ENCODE results near the gene NKD2. TPM values are rescaled to one million over a fixed set of nuclear protein-coding genes. Genes with fewer than 3 reads are reported as not detected.

Gene NKD2
- total and polyA plus RNA-seq, 9 of the 15 experiments (the other 6 are each of a cell fraction or from before 2014, with no cell fraction given), result 0.09 to 0.64 (median 0.27) TPM; not detected in 5

GRCh38 chr5:963673-964531, 44.7 kb upstream of the NKD2 start (continued):
- TF ChIP-seq E2F4 (CRISPR knock-in tag; IDR thresholded peaks at IDR 0.05; ENCODE audit: low read depth), result no peak
- no peak for TF ChIP-seq ZNF277 (CRISPR knock-in tag; IDR thresholded peaks at IDR 0.05; ENCODE audit: borderline replicate concordance)
- no peak for TF ChIP-seq ZNF398 (CRISPR knock-in tag; IDR thresholded peaks at IDR 0.05)
- TF ChIP-seq ZBTB12 (CRISPR knock-in tag; IDR thresholded peaks at IDR 0.05), result peak; percentile 21; the same call in 1 of the 2 replicates
- no peak; a peak in 1 of 4 replicates for TF ChIP-seq TEAD1 (CRISPR knock-in tag; IDR thresholded peaks at IDR 0.05)
- no peak for TF ChIP-seq BMI1 (IDR thresholded peaks at IDR 0.05; ENCODE audit: low read length)
- TF ChIP-seq ZNF197 (CRISPR knock-in tag; IDR thresholded peaks at IDR 0.05; ENCODE audit: low read depth), result no peak; the same call in 1 of the 2 replicates
- TF ChIP-seq ZNF584 (CRISPR knock-in tag; IDR thresholded peaks at IDR 0.05; ENCODE audit: low read depth), result peak; percentile 67
- TF ChIP-seq E2F1 (CRISPR knock-in tag; IDR thresholded peaks at IDR 0.05), result no peak
- peak; percentile 83 for TF ChIP-seq HDAC2 (IDR thresholded peaks at IDR 0.05)
- TF ChIP-seq POLR2A (conservative IDR thresholded peaks at IDR 0.05), result no peak
- no peak for TF ChIP-seq HDAC3 (IDR thresholded peaks at IDR 0.05; ENCODE audit: borderline replicate concordance, partially characterized antibody)
- no peak for TF ChIP-seq KAT8 (IDR thresholded peaks at IDR 0.05; ENCODE audit: low read depth)
- TF ChIP-seq ZNF12 (CRISPR knock-in tag; IDR thresholded peaks at IDR 0.05), result no peak
- no peak for TF ChIP-seq YY1 (IDR thresholded peaks at IDR 0.05; ENCODE audit: borderline replicate concordance in 1 of 3, control insufficient read depth in 1 of 3, extremely low read depth in 1 of 3, insufficient read depth in 3 of 3, insufficient read length in 1 of 3, insufficient replicate concordance in 2 of 3, low read depth in 1 of 3, low read length in 2 of 3)
- TF ChIP-seq RNF2 (IDR thresholded peaks at IDR 0.05), result peak; percentile 93; the same call in 1 of the 2 replicates
- no peak for TF ChIP-seq HDAC6 (IDR thresholded peaks at IDR 0.05; ENCODE audit: low read depth, low read length)
- TF ChIP-seq U2AF1 (optimal IDR thresholded peaks at IDR 0.05; ENCODE audit: low read depth, low read length), result no peak
- no peak for TF ChIP-seq GTF2B (IDR thresholded peaks at IDR 0.05; ENCODE audit: extremely low read depth, insufficient read length)

All from K562 (cell line).